Measurements from ENCODE around the gene TOX2.

Gene TOX2

DNA sequence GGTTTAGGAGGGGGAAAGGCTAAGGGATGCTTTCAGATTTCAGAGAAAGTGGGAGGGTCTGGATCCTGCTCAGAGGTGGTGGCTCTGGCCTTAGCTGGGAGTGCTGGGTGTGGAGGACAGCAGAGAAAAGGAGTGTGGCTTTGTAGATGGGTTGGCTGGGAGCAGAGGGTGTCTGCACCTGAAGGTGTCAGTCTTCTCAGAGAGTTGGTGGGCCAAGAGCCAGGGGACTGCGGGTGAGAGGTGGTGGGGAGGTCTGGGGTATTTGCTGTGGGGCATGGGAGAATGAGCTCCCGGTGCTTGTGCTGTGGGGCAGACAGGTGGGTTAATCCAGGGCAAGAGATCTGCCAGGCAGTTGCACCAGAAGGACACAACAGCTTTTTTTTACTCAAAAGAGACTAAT, 67.4 kb downstream of the TOX2 start:
- DNase-seq: no peak

- no peak for DNase-seq
Measured at GRCh38 chr20:43982886-43983285, 68.2 kb downstream of the TOX2 start.

DNA sequence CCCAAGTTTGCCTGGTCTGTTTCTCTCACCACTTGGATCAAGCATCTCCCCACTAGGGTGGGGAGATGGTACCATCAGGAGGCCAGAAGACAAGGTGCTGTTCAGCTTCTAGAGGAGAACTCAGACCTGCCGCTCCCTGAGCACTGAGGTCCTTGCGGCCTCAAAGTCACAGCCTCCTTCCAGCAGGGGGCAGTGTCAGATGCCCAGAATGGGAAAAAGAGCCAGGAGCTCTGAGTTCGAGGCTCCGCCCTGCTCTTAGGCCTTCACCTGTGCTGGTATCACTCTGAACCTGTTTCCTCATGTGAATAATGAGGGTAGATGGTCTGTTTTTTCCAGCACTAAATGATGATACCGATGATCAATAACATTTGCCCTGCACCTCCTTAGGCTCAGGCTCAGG, 68.7 kb downstream of the TOX2 start:
- DNase-seq: peak; percentile 45

GRCh38 chr20:43983904-43984361, 69.3 kb downstream of the TOX2 start:
- no peak for DNase-seq

DNA sequence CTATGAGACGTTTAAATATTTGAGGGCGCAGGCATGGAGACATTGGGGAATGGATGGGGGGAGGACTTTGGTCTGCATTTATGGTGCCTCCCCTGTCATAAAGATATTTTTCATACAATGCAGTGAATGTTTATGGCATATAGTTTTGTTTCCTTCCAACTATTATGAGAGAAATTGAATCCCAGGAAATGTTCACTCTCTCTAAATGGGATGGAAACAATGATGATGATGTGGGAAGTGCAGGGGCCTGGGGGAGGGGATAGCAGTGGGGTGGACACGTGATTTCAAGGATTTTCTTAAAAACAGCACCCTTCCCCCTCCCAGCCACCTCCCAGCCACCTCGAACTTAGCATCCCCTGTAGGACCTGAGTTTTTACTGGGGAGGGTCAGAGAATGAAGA, 69.9 kb downstream of the TOX2 start:
- no peak for DNase-seq

GRCh38 chr20:43985121-43985520, 70.5 kb downstream of the TOX2 start:
- no peak for DNase-seq

GRCh38 chr20:43985608-43986316, 71.1 kb downstream of the TOX2 start:
- DNase-seq: no peak

- DNase-seq: no peak
Measured at GRCh38 chr20:43987018-43987417, 72.4 kb downstream of the TOX2 start.

- DNase-seq: no peak
Measured at GRCh38 chr20:43987531-43987930, 72.9 kb downstream of the TOX2 start.

GRCh38 chr20:43988451-43988850, 73.8 kb downstream of the TOX2 start:
- DNase-seq: no peak

GRCh38 chr20:43988867-43989266, 74.2 kb downstream of the TOX2 start:
- DNase-seq: no peak

GRCh38 chr20:43991261-43991660, 76.6 kb downstream of the TOX2 start:
- no peak for DNase-seq

DNA sequence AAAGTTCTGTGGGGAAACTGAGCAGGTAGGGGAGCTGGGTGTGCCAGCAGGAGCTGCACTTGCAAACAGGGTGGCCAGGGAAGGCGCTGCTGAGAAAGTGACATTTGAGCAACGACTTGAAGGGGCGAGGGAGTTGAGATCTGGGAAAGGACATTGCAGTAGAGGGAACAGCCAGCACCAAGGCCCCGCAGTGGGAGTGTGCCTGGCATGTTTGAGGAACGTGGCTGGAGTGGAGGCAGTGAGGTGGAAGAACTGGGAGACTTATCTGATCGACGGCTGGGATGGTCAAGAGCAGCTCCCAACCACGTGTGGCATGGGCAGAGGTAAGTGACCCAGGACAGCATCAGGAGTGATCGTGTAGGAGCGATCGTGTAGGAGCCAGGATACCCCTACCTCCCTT, 77.3 kb downstream of the TOX2 start:
- DNase-seq: no peak

DNA sequence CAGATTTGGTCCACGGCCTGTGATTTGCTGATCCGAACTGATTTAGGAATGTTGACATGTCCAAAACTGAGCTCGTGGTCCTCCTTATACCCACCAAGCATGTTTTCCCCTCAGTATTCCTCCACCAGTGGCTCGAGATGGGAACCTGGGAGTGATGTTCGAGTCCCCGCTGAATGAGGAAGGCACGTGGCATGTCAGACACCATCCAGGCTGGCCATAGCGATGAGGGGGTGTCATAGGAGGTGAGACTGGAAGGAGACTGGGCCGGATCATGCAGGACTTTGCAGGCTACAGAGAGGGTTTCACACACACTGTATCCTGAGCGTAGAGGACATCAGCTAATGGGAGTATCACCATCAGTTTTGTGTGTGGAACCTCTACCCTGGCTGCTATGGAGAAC, 78.2 kb downstream of the TOX2 start:
- DNase-seq: no peak

DNA sequence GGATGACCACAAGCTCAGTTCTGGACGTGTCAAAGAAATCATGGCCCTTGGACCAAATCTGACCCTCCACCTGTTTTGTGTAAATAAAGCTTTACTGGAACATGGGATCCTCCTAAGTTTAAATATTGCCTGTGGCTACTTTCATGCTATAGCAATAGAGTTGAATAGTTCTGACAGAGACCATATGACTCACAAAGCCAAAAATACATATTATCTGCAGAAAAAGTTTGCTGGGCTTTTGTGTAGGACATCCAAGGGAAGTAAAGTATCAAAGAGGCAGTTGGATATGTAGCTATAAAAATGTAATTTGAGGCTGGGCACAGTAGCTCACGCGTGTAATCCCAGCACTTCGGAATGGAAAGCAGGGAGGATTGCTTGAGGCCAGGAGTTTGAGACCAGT, 78.9 kb downstream of the TOX2 start:
- DNase-seq: no peak

DNA sequence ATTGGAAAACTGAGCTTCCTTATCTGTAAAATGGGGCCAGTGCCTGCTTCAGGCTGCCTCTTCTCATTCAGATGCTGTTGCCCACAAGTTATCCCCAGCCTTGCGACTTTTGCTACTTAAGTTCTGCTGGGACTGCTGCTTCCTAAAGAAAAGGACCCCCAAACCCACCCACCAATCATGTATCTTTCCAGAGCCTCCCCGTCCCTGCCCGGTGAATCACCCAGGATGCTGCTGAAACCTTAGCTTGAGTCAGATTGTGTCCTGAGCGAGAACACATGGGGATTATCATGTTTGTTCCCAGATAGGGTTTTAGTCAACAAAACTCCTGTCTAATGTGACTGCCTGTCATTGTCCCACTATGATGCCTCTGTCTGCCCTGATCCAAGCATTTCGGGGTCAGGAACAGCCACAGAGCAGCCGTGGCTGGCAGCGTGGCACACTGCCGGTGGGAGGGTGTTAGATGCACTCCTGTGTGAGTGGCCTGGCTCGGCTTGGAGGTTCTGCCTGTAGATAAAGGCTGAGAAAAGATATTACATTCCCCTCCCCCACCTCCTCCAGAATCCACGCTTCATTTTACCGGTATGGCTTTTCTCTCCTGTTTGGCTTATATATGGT, 79.9 kb downstream of the TOX2 start:
- no peak for DNase-seq

GRCh38 chr20:43995645-43996044, 81.0 kb downstream of the TOX2 start:
- no peak for DNase-seq

GRCh38 chr20:43996240-43996930, 81.7 kb downstream of the TOX2 start:
- DNase-seq: no peak

DNA sequence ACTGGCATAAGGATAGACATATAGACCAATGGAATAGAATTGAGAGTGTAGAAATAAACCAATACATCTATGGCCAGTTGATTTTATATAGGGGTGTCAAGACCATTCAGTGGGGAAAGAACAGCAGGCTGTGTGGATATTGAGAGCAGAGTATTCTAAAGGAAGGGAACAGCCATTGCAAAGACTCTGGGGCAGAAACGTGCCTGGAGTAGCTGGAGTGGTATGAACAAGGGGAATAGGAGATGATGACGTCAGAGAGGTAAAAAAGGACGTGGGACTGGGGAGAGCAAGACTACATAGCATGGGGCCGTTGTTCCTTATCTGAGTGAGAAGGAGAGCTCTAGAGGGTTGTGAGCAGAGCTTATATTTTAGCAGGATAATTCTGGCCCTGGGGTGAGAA, 85.2 kb downstream of the TOX2 start:
- DNase-seq: no peak

- no peak for DNase-seq
Measured at GRCh38 chr20:44001667-44002596, 87.3 kb downstream of the TOX2 start.

DNA sequence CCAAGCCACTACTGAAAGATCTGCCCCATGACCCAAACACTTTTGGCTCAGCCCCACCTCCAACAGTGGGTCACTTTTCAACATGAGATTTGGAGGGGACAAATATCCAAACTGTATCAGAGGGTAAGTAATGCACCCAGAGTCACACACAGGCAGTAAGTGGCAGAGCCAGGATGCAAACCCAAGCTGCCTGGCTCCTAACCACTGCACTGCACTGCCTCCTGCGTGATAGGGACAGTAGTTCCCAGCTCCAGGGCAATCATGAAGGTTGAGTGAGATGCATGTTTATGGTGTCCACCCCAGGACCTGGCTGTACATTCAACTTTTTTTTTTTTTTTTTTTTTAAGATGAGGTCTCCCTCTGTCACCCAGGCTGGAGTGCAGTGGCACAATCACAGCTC, 88.2 kb downstream of the TOX2 start:
- no peak for DNase-seq

DNA sequence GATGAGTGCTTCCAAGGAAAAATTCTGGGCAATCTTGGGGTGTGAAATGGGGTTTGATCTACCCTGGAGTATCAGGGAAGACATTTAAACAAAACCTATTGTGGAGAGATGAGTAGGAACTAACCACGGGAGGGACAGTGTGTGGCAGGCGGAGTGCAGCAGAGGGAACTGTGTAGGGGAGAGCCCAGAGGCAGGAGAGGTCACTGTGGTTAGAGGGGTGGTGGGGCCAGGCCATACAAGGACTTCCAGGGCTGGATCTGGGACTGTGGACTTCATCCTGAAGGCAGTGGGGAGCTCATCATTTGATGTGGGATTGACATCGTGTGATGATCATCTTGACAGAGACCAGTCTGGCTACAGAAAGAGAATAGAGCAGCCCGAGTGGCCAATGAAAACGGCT, 89.0 kb downstream of the TOX2 start:
- no peak for DNase-seq

- no peak for DNase-seq
Measured at GRCh38 chr20:44004306-44004915, 89.8 kb downstream of the TOX2 start.

Measured in stimulated activated CD4-positive, alpha-beta T cell treated with anti-CD3 and anti-CD28 coated beads, Interleukin-4, amount 100 ng/mL, for 1 hour (primary cell).